Esophagus muscularis mucosa (tissue), 3 donors: ENCODE data around the gene FAM131B.
A peak's percentile ranks its signal among the peaks of the same experiment; 100 is the strongest.

Experiments
- CTCF ChIP-seq, 3 experiments: fragments of 200-600 bp in 2 of 3; fragments of 450-650 bp in 1 of 3; sonication (generic) in 2 of 3; IDR thresholded peaks; one replicate each; pipeline ENCODE4 v1.5.1; 2017 to 2019; ENCODE audit warnings: antibody characterized with exemption in 3 of 3, mild to moderate bottlenecking in 2 of 3, moderate library complexity in 1 of 3
- POLR2A ChIP-seq: fragments of 450-650 bp; IDR thresholded peaks from one replicate; pipeline ENCODE4 v1.6.1; 2017; ENCODE audit warnings: antibody characterized with exemption, moderate library complexity, mild to moderate bottlenecking, low read depth
- POLR2AphosphoS5 ChIP-seq, 2 donors: sonication (generic); formaldehyde crosslinking; IDR thresholded peaks; one replicate each; pipeline ENCODE4 v1.6.1; 2017; ENCODE audit warnings: antibody characterized with exemption in 2 of 2

GRCh38 chr7:143383642-143383957 is 21.1 kb upstream of the FAM131B start:
- TF ChIP-seq CTCF (IDR thresholded peaks at IDR 0.05) (no peak), POLR2A (no peak), POLR2AphosphoS5 (IDR thresholded peaks at IDR 0.05) (peak in 1 of 2 donors; percentile 8)
